Measurements from ENCODE around the gene ACR. TPM values are rescaled to one million over a fixed set of nuclear protein-coding genes. Genes with fewer than 3 reads are reported as not detected.

Gene ACR
- total and polyA plus RNA-seq, 2 experiments from 2014 or later, result not detected

- Histone ChIP-seq H3K9me2 (ENCODE audit: insufficient read depth) (no peaks in the 10 kb centered on the region), H3K27ac (ENCODE audit: low read depth) (no peak overlapping the region), H3K79me2 (replicated peaks; ENCODE audit: insufficient read depth) (no peaks in the 10 kb centered on the region), H3K27me3 (ENCODE audit: insufficient read depth) (peaks cover 52% of the 10 kb centered on the region), H4K20me1 (replicated peaks; ENCODE audit: insufficient read depth) (no peaks in the 10 kb centered on the region), H2AFZ (no peak overlapping the region), H3F3A (replicated peaks; ENCODE audit: low read depth) (no peaks in the 10 kb centered on the region), H3K4me3 (peak overlapping the region; percentile 40; the same call in 1 of the 2 replicates), H3K4me1 (ENCODE audit: insufficient read depth) (peaks cover 5% of the 10 kb centered on the region; the same call in 1 of the 2 replicates), H3K4me2 (peak overlapping the region; percentile 60; the same call in 1 of the 2 replicates), H3K36me3 (ENCODE audit: insufficient read depth) (no peaks in the 10 kb centered on the region)
- ATAC-seq, result peak; percentile 11
- Mint-ChIP-seq H3K9me3 (no peaks in the 10 kb centered on the region; the same call in 2 of the 3 replicates), H3K4me1 (peaks cover 6% of the 10 kb centered on the region), H3K4me3 (no peak overlapping the region; the same call in 2 of the 3 replicates), H3K27me3 (ENCODE audit: insufficient read depth, low read depth, poor library complexity) (peaks cover 53% of the 10 kb centered on the region), H3K27ac (no peak overlapping the region), H3K36me3 (ENCODE audit: low read depth) (no peaks in the 10 kb centered on the region; the same call in 2 of the 3 replicates)
- TF ChIP-seq STAT1 (IDR thresholded peaks at IDR 0.05; ENCODE audit: unreplicated experiment), result no peak
- no peak for TF ChIP-seq NANOG (IDR thresholded peaks at IDR 0.05; ENCODE audit: borderline replicate concordance)
- no peak for TF ChIP-seq JUNB (IDR thresholded peaks at IDR 0.05; ENCODE audit: unreplicated experiment)
- no peak for TF ChIP-seq REST (IDR thresholded peaks at IDR 0.05; ENCODE audit: unreplicated experiment)
- no peak for TF ChIP-seq ETS1 (IDR thresholded peaks at IDR 0.05)
- no peak for TF ChIP-seq CREB1 (CRISPR knock-in tag; IDR thresholded peaks at IDR 0.05; ENCODE audit: low read depth)
- TF ChIP-seq ZNF114 (CRISPR knock-in tag; IDR thresholded peaks at IDR 0.05), result no peak
- no peak for TF ChIP-seq ZNF331 (CRISPR knock-in tag; IDR thresholded peaks at IDR 0.05; ENCODE audit: low read depth)
- TF ChIP-seq EZH2 (IDR thresholded peaks at IDR 0.05; ENCODE audit: low read depth, unreplicated experiment), result no peak
- TF ChIP-seq POLR2AphosphoS5 (IDR thresholded peaks at IDR 0.05; ENCODE audit: low read depth), result no peak
- peak; percentile 30 for DNase-seq (ENCODE audit: low spot score)
Observed at GRCh38 chr22:50730013-50730891, 7.8 kb upstream of the ACR start.
